GM21367 (cell line): ENCODE measurements around the gene AGMO.

Experiments used
- ATAC-seq: cut with Tn5 transposase; IDR thresholded peaks from one replicate; pipeline ENCODE4 v1.9.1; 2021; ENCODE audit not compliant: unreplicated experiment

Gene AGMO

DNA sequence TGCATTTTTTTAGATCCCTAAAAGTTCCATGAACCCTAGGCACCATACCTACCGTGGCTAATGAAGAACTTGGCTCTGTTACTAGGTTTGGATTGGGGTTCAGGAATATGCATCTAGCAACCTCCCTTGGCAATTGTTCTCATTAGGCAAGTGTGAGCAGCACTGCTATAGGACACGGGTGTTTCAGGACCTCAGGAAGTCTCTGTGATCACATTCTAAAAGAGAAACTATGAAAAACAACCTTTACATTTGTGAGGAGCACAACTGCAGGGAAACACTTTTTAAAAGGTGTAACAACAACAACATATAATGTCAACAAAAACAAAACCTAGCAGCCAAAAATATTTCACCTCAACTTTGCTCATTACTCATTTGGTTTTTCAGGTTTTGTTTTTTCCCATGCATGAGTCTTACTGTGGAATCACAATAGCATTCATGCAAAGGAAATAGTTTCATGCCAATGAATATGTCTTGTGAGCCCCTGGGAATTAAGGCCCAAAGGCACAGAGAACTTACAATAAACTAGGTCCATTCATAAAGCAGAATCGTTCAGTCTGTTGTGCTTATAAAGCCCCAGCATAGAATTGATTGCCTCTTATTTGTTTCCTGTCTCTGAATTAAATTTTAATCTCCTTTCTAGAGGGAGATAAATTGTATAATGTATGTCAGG is 403.5 kb downstream of the AGMO start:
- no peak for ATAC-seq
